Measurements from ENCODE around the gene PPP1R9A.

The PPP1R9A gene

DNA sequence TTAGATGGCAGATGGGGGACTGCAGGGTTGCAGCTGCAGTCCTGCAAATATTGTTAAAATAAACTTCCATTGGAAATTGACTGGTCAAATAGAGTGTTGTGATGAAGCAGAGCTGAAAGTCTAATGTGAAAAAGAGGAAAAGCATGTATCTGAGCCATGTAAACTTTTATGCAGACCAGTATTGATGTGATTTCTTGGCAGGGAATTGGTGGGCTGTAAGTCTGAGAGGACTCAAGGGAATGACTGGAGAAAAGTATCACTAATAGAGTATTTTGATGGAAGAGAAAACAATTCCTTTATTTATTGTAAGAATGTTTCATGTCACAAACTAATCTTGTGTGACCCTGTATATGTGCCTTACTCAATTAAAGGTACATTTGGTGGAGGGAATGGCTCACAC is 155.5 kb downstream of the PPP1R9A start:
- no peak overlapping the region for H3K4me3 ChIP-seq (ENCODE audit: low read length)
- DNase-seq (ENCODE audit: low read depth, low spot score): no peak

DNA sequence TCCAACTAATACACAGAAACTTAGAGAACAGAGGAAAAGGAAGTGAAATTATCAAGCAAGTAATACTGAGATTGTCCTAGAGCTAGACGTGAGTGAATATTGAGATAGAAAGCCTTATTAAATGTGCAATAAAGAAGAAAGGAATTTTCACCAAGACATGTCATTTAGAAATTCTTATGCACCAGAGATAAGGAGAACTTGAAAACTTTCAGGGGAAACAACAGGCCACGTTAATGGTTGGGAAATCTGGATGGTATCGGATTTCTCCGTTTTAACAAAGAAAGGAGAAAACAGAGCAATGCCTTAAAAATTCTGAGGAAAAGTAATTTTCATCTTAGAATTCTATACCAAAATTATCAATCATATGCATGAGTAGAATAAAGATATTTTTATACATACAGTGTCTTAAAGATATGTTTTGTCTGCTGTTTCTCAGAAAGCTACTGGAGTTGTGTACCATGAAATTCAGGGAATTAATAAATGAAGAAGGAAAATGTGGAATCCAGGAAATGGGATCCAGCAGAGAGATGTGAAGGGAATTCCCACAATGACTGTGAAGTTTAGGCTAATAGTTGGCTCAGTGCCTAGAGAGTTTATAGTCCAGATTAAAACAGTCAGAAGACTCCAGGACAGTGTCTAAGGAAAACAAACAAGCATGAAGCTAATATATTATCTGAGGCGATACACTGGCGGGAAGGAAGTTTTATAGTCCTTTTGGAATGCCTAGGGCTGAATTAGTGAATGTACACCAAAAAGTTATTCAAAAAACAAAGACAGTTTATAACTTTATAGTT is 159.5 kb downstream of the PPP1R9A start:
- DNase-seq (ENCODE audit: low read depth, low spot score): no peak
- H3K4me3 ChIP-seq (ENCODE audit: low read length): no peak overlapping the region

DNA sequence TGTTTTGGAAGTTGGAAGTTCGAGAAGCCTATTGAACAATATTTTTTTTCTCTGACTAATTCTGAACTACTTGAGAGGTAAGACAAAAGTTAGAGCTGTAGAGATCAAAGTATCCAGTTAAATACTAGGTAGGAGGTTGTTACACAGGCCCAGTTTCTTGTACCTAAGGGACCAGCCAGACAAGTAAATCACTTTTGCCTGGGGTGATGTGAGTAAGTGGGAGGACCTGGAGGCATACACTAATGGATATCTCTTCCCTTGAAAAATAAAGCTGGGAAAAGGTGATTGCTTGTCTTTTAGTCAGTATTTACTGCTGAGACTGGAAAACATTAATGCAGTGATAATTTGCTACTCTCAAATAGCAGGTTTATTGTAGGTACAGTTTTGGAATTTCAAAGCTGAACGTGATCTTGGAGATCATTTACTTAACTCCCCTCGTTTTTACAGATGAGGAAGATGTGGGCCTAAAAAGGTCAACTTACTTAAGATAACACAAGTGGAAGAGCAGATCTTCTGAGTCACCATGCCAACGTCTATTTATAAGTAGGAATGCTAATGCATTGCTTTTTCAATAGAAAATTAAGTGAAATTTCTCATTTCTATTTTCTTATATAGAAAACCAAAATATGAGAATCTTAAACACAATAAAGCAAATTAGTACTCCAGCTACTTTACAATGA is 181.3 kb downstream of the PPP1R9A start:
- no peak overlapping the region for H3K4me3 ChIP-seq (ENCODE audit: low read length)
- no peak for DNase-seq (ENCODE audit: low read depth, low spot score)

DNA sequence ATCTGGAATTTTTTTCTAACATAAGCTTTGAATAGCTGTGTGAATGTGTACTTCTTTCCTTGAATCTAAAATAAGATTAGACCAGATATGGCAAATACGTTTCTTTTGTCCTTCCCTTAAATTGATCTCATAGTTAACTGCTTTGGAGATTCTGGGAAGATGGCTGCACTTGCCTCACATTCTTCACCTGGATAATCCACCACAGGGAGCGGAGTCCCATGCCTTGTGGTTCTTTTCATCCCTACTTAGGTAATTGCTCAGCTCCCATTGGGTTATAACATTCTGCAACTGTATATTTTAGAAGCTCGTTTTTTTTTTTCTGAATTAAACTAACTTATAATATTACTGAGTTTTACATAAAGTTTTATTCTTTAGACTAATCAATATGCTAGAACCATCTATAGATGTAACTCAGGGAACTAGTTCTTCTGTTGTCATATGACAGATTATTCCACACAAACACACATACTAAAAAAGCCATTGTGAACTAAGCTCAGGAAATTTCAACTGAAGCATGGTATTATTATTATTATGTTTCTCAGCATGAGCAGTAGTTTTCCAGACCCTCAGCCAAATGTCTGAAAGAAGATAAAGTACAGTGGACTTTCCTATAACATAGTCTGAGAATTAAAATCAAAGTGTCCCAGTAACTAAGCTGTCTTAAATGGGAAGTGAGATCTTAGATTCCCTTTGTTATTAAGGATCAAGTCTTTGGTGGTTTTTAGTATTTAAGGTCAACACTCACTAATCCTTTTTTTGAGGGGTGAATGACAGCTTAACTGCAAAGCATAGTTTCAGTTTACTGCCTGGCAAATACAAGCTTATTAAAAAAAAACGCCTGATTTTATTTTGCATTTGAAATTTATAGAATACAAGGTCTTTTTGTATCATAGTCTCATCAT is 182.3 kb downstream of the PPP1R9A start:
- no peak overlapping the region for H3K4me3 ChIP-seq (ENCODE audit: low read length)
- DNase-seq (ENCODE audit: low read depth, low spot score): no peak

DNA sequence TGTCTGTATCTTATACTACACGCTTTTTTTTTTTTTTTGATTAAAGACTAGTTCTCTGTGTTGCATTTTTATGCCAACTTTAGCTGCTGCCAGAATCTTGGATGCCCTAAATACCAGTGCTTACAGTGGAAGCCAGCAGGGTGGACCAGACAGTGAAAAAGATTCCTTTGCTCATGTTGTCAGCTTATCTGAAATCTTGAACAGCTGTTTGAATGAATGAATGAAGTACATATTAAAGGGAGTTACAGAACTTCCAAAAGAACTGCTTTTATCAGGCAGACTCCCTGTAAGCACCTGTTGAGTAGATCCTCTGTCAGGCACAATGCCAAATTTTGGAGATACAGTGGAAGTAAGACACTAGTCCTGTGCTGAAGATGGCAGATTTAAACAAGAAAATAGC is 184.9 kb downstream of the PPP1R9A start:
- no peak overlapping the region for H3K4me3 ChIP-seq (ENCODE audit: low read length)
- DNase-seq (ENCODE audit: low read depth, low spot score): no peak

DNA sequence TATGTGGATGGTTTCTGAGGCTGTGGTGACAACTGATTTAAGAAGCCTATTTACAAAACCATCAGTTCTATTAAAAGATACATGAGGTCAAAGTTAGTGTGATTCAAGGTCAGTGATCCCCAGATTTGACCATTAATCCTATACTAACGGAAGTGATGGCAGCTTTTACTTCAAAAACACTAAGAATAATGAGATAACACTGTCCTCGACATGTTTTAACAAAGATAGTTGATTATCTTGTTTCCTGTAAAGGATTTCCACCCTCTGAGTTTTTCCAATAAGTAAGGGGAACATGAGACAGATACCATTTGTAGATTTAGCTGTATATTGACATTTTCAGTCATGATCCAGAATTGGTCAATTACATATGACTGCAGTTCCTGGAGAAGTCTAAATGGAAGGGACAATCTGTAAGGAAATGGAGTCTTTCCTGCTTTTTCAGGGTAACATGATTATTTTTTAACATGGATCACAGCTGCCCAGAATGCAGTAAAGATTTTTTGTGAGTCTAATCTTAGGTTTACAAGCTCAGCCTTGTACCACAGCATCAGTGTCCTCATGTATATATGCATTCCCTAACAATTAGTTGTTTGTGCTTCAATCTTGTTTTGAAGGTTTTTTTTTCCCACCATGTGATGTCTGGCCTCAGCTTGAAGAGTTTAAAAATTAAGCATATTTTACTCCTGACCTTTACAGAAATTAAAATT is 188.0 kb downstream of the PPP1R9A start:
- no peak for DNase-seq (ENCODE audit: low read depth, low spot score)
- H3K4me3 ChIP-seq (ENCODE audit: low read length): no peak overlapping the region

DNA sequence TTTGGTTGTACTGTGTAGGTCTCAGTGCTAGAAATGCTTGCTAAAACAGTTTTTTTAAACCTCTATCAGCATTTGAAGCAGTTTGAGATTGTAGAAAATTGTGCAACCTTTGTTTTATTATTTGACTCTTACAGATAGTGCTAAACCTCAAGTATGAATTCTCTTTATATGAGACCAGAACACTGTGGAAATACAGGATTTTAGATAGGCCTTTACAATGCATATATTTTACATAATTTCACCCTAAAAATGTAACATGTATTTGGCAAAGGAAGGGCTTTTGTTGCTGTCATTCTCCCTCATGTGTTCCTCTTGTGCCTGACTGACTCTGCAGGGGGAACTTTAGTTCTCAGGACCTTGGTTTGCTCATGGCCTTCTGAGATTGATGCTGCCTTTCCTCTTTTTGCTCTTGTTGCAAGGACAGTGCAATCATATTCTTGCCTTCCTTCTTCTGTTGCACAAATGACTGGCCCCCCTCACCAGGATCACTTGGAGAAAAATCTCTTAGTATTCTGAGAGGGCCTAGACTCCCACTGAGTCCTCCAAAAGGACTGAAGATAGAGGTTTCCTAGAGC is 188.7 kb downstream of the PPP1R9A start:
- DNase-seq (ENCODE audit: low read depth, low spot score): no peak
- no peak overlapping the region for H3K4me3 ChIP-seq (ENCODE audit: low read length)

DNA sequence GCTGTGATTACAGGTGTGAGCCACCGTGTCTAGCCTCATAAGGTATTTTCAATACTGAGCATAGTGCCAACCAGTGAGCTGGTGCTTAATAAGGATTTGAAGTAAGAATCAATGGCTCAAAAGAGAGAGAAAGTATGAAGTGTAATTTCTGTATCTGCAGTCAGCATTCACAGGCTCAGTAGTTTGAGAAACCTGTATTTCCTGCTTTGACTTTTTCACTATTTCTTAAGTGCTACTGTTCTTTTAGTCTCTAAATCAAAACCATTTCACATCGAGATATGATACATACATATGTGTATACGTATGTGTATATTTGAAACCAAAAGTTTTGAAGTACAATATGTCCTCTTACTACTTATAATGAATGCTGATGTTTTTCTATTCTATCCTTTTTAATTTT is 189.9 kb downstream of the PPP1R9A start:
- no peak overlapping the region for H3K4me3 ChIP-seq (ENCODE audit: low read length)
- no peak for DNase-seq (ENCODE audit: low read depth, low spot score)

DNA sequence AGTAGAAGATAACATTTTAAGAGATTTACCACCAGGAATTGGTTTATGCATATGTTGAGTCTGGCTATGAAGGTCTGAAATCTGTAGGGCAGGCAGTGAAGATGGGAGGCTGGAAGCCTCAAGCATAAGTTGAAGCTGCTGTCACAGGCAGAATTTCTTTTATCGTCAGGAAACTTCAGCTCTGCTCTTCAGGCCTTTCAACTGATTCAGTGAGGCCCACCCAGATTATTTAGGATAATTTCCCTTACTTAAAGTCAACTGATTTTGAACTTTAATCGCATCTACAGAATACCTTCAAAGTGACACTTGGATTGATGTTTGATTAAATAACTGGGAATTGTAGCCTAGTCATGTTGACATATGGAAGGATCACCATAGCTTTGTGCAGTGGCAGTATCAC is 190.5 kb downstream of the PPP1R9A start:
- H3K4me3 ChIP-seq (ENCODE audit: low read length): no peak overlapping the region
- no peak for DNase-seq (ENCODE audit: low read depth, low spot score)

DNA sequence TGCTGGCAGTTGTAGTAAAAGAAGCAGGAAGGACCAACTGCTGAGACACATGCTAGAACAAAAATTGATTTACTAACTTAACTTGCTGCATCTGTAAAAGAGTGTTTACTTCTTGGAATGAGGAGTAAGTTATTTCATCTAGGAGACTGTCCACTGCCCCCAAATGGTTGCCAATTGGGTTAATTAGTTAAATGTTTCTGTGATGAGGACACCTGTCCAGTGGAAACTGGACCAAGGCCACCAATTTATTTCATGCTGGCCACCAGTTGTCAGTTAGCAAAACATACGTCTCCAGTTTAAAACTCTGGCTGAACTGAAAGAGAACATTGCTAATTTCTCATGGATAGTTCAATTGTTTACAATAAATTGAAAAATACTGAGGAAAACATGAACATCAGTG is 191.7 kb downstream of the PPP1R9A start:
- no peak overlapping the region for H3K4me3 ChIP-seq (ENCODE audit: low read length)
- no peak for DNase-seq (ENCODE audit: low read depth, low spot score)

DNA sequence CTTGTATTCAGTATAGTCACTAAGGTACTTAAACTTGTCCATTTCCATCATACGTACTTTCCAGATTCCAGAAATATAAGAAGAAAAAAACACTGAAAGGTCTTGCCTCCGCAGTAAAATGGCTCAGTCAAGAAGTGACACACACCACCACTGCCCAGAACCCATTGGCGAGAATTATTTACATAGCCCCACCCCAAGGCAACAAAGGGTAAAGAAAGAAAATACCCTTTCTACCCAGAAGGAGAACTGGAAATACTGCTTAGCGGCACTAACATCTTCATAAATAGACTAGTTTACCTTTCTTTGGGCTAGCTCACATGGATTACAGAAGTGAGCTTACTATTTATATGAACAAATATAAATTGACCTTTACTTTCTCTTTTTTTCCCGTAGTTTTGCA is 194.0 kb downstream of the PPP1R9A start:
- no peak overlapping the region for H3K4me3 ChIP-seq (ENCODE audit: low read length)
- DNase-seq (ENCODE audit: low read depth, low spot score): no peak

DNA sequence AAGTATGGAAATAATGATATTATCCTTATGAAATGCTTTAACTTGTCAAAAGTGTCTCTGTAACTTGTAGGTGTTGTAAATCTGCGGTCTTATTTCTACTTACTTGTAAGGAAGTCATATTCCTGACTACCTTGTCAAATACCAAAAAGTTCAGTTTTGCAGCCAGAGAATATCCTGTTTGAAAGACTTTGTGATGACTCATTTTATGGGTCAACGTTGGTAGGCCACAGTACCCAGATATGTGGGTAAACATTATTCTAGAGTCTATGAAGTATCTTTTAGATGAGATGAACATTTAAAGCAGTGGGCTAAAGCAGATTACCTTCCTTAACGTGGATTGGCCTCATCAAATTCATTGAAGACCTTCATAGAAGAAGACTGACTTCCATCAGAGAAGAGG is 195.3 kb downstream of the PPP1R9A start:
- no peak overlapping the region for H3K4me3 ChIP-seq (ENCODE audit: low read length)
- DNase-seq (ENCODE audit: low read depth, low spot score): no peak

DNA sequence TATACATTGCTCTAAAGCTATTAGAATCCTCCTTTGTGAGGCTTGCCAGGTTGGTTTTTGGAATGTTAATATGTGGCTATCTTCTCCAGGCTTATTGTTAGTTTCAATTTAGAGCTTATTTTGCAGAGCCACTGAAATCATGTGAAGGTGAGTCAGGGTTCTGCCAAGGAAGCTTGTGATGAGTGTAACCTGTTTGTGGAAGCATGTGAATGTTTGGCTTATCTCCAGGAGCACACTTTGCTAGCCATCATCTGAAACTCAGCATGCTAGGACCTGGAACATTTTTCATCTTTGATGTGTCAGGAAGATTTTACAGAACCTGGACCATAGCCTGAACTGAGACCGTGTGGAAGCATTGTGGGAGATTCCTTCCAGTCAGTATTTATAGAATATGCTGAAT is 197.3 kb downstream of the PPP1R9A start:
- no peak overlapping the region for H3K4me3 ChIP-seq (ENCODE audit: low read length)
- no peak for DNase-seq (ENCODE audit: low read depth, low spot score)

DNA sequence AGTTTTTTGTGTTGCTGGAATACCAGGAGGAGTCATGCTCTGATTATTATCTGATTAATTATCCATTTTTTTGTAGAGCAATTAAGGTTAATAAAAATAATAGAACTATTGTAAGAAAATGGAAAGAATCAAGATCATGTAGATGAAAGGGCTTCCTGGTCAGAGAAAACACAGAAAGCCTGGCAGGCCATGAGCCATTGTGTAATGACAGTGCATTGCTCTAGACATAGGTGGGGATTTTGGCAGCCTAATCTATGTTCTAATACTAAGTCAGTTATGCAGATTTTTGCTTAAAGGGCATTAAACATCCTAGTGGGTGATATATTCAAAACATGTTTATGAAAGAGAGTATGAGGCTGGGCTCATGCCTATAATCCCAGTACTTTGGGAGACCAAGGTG is 198.2 kb downstream of the PPP1R9A start:
- no peak overlapping the region for H3K4me3 ChIP-seq (ENCODE audit: low read length)
- DNase-seq (ENCODE audit: low read depth, low spot score): no peak

DNA sequence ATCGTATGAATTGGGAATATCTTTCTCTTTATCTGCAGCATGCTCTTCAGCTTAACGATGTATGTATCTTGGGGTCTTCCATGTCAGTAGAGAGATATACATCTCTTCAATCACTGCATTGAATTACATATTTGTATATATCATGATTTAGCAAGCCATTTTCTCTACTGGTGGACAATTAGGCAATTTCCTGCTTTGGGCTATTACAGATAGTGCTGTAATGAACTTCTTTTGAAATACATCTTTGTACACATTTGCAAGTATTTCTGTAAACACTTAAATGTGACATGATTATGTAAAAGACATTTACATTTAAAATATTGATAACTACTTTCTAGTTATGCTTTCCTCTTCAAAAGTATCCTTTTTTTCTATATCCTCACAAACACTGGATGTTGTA is 199.0 kb downstream of the PPP1R9A start:
- no peak overlapping the region for H3K4me3 ChIP-seq (ENCODE audit: low read length)
- DNase-seq (ENCODE audit: low read depth, low spot score): no peak

DNA sequence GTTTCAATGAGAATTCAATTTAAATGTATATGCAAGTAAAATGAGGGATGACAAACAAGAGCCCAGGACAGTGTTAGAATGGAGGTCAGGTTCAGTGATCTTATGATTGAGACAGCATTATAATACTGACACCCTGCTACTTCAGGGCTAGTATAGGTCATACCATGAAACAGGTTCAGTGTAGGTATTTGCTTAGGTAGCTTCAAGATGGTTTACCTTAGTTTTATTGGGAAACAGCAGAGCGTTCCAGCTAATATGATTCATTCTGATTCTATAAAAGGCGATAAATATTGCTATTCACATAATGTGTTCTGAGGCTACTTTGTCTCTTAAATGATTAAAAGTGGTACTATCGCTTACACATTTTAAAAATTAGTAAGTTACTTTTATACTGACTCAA is 203.3 kb downstream of the PPP1R9A start:
- H3K4me3 ChIP-seq (ENCODE audit: low read length): no peak overlapping the region
- DNase-seq (ENCODE audit: low read depth, low spot score): no peak

DNA sequence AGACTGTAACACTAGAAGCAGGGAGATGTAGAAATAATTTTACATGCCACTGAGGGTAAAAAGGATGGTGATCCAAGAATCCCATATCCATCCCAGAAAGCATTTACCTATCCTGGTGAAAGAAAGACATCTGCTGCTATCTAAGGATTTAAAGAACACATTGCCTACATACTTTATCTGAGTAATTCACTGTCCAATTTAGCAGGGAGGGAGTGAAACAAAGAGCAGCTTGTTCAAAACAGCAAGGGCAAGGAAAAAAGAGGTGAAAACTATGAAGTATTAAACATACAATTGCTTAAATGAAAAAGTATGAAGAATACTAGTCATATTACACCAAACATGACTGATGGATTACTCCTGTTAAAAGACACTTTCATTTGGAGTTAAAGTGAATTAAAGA is 206.2 kb downstream of the PPP1R9A start:
- no peak for DNase-seq (ENCODE audit: low read depth, low spot score)
- H3K4me3 ChIP-seq (ENCODE audit: low read length): no peak overlapping the region

DNA sequence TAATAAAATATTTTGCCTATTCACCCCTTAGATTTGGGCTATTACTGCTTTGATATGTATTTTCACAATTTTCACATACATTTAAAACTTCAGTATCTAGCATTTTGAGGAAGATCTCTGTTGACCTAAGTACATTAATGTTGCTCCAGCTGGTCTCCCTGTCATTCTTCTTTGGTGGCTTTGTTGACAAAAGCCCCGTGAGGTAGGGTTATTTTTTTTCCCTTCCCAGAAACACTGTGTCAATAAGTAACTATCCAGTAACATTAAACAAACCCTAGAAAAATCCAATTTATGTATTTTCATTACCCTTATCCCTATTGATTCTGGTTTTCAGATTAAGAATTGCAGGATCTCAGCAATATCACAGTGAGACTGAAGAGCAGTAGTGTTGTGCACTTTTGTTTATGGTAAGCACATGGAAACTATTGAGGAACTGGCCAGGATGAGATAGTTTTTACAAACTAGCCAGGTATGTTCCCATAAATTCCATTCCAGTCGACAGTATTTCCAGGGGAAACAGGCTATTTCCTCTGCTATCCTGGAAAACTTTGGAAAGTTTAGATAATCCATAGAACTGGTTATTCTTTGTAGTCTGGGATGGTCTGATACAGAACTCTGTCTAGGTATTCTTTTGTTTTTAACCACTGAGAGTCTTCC is 218.8 kb downstream of the PPP1R9A start:
- H3K4me3 ChIP-seq (ENCODE audit: low read length): no peak overlapping the region
- DNase-seq (ENCODE audit: low read depth, low spot score): no peak

DNA sequence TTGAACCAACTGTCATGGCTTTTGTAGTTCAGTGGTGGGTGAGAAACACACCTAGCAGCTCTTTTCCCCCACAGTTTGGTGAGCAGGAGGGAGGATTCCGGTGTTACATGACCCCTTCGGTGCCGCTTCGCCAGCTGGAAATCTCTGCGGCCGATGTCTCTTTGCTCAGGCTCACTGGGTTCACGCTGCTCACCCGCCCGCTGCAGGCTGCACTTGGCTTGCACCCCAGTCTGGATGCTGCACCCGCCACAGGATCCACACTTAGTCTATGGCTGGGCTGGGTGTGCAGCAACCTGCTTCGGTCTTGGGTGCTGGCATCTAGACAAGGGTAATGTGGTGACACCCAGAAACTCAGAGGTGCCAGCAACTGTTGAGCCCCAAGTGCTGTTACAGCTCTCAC is 225.1 kb downstream of the PPP1R9A start:
- H3K4me3 ChIP-seq (ENCODE audit: low read length): no peak overlapping the region
- DNase-seq (ENCODE audit: low read depth, low spot score): no peak

All from Jurkat, Clone E6-1 (cell line).